GM23248 (cell line): ENCODE measurements around the gene C5orf58. TPM values are rescaled to one million over a fixed set of nuclear protein-coding genes. Genes with fewer than 3 reads are reported as not detected.
A peak's percentile ranks its signal among the peaks of the same experiment; 100 is the strongest.

ENCODE experiments used
- DNase-seq: peaks from one replicate; pipeline ENCODE4 v3.0.0-alpha.2; 2015
- H2AFZ ChIP-seq: fragments of 200-600 bp; sonication (generic); 2 replicates; pipeline ENCODE4 v1.6.1; 2016; ENCODE audit warnings: antibody characterized with exemption
- H3F3A ChIP-seq: fragments of 200-600 bp; sonication (generic); 2 replicates; pipeline ENCODE4 v1.6.1; 2016; ENCODE audit warnings: mild to moderate bottlenecking, antibody characterized with exemption, mixed run types; ENCODE audit not compliant: insufficient read depth
- H3K27ac ChIP-seq: fragments of 200-600 bp; sonication (generic); 2 replicates; pipeline ENCODE4 v1.5.1; 2016; ENCODE audit warnings: mild to moderate bottlenecking
- H3K27me3 ChIP-seq: fragments of 200-600 bp; sonication (generic); replicated peaks from 2 replicates; pipeline ENCODE4 v1.6.1; 2016; ENCODE audit warnings: mild to moderate bottlenecking; ENCODE audit not compliant: insufficient read depth
- H3K36me3 ChIP-seq: fragments of 200-600 bp; sonication (generic); 2 replicates; pipeline ENCODE4 v1.6.1; 2016; ENCODE audit warnings: low read depth, mild to moderate bottlenecking
- H3K4me1 ChIP-seq: fragments of 200-600 bp; sonication (generic); 2 replicates; pipeline ENCODE4 v1.6.1; 2016; ENCODE audit warnings: mild to moderate bottlenecking; ENCODE audit not compliant: insufficient read depth
- H3K4me2 ChIP-seq: fragments of 200-600 bp; sonication (generic); one replicate; pipeline ENCODE4 v1.6.1; 2016; ENCODE audit warnings: mild to moderate bottlenecking; ENCODE audit not compliant: unreplicated experiment
- H3K4me3 ChIP-seq: fragments of 200-600 bp; sonication (generic); 2 replicates; pipeline ENCODE4 v1.5.1; 2016; ENCODE audit warnings: mild to moderate bottlenecking
- H3K79me2 ChIP-seq: fragments of 200-600 bp; sonication (generic); 2 replicates; pipeline ENCODE4 v1.6.1; 2016; ENCODE audit warnings: mild to moderate bottlenecking; ENCODE audit not compliant: insufficient read depth
- H3K9ac ChIP-seq: fragments of 200-600 bp; sonication (generic); 2 replicates; pipeline ENCODE4 v1.6.1; 2016; ENCODE audit warnings: mild to moderate bottlenecking
- H3K9me2 ChIP-seq: fragments of 200-600 bp; sonication (generic); 2 replicates; pipeline ENCODE4 v1.6.1; 2016; ENCODE audit warnings: mixed run types, mild to moderate bottlenecking, moderate library complexity; ENCODE audit not compliant: insufficient read depth
- H3K9me3 ChIP-seq: fragments of 200-600 bp; sonication (generic); one replicate; pipeline ENCODE4 v1.6.1; 2017; ENCODE audit warnings: low read depth
- H4K20me1 ChIP-seq: fragments of 200-600 bp; sonication (generic); 2 replicates; pipeline ENCODE4 v1.6.0; 2016; ENCODE audit not compliant: insufficient read depth
- EZH2 ChIP-seq: fragments of 200-600 bp; sonication (generic); IDR thresholded peaks from 2 replicates; pipeline ENCODE4 v1.6.1; 2018; ENCODE audit warnings: antibody characterized with exemption, mild to moderate bottlenecking; ENCODE audit not compliant: insufficient read depth, poor library complexity, severe bottlenecking
- EZH2phosphoT487 ChIP-seq: fragments of 200-600 bp; sonication (generic); IDR thresholded peaks from 2 replicates; pipeline ENCODE4 v1.6.1; 2018; ENCODE audit warnings: antibody characterized with exemption, moderate library complexity, mild to moderate bottlenecking, low read depth; ENCODE audit not compliant: insufficient read depth
- WGBS, 2 experiments: methylation state at CpG; one replicate each; pipeline ENCODE4 v1.1.6; 2015 to 2017; ENCODE audit warnings: low lambda C conversion rate in 2 of 2, low coverage in 1 of 2; ENCODE audit errors: missing lambda C conversion rate in 2 of 2; 5-methylcytosine and 5-hydroxymethylcytosine counted together
- in situ Hi-C: fragments of 300-500 bp; cut with MboI; formaldehyde crosslinking; loops from 2 replicates; pipeline ENCODE4 v1.15.0; 2020
- polyA plus RNA-seq: library from polyadenylated mRNA; unstranded; fragments of >200 nt; fragmentation: Nextera tagmentation; extraction: Ambion mirVana; gene quantifications from 2 replicates; pipeline ENCODE4 v1.2.1, GENCODE V29; 2016
- total RNA-seq: library from RNA; depleted of rRNA; stranded (reverse); fragments of >200 nt; shearing (Covaris generic); gene quantifications from 2 replicates; pipeline ENCODE4 v1.2.3, GENCODE V29; 2014

Gene C5orf58
- total and polyA plus RNA-seq, 2 experiments from 2014 or later: not detected

- in situ Hi-C loops: no loop called here
- H3K4me3 ChIP-seq: no peak overlapping the region
- H3K4me1 ChIP-seq: no peaks in the 10 kb centered on the region
- no peaks in the 10 kb centered on the region for H3K79me2 ChIP-seq
- TF ChIP-seq EZH2phosphoT487 (no peak), EZH2 (no peak)
- no peak overlapping the region for H3K9ac ChIP-seq
- H3K36me3 ChIP-seq: no peaks in the 10 kb centered on the region
- no peak for DNase-seq
- peaks cover 86% of the 10 kb centered on the region for H3K27me3 ChIP-seq
- H4K20me1 ChIP-seq: no peaks in the 10 kb centered on the region
- no peak overlapping the region for H2AFZ ChIP-seq
- H3K9me3 ChIP-seq: no peaks in the 10 kb centered on the region
- WGBS, 2 experiments: 56 to 62% methylated on average over 8 of the region's 8 CpGs
- H3F3A ChIP-seq: no peaks in the 10 kb centered on the region
- no peaks in the 10 kb centered on the region for H3K9me2 ChIP-seq
- H3K27ac ChIP-seq: no peak overlapping the region
- H3K4me2 ChIP-seq: no peak overlapping the region
These were observed 25.8 kb upstream of the C5orf58 start for GRCh38 chr5:170206958-170207357.

- no peaks in the 10 kb centered on the region for H3K9me2 ChIP-seq
- peaks cover 47% of the 10 kb centered on the region for H3K27me3 ChIP-seq
- no peak overlapping the region for H3K9ac ChIP-seq
- H4K20me1 ChIP-seq: no peaks in the 10 kb centered on the region
- 0 to 9% methylated on average over 1 of the region's 1 CpG for WGBS, 2 experiments
- H3K27ac ChIP-seq: no peak overlapping the region
- in situ Hi-C loops: no loop called here
- H3K36me3 ChIP-seq: no peaks in the 10 kb centered on the region
- no peaks in the 10 kb centered on the region for H3F3A ChIP-seq
- H3K4me2 ChIP-seq: no peak overlapping the region
- H3K4me1 ChIP-seq: no peaks in the 10 kb centered on the region
- DNase-seq: no peak
- no peak for TF ChIP-seq EZH2
- no peak for TF ChIP-seq EZH2phosphoT487
- no peak overlapping the region for H3K4me3 ChIP-seq
- H3K9me3 ChIP-seq: no peaks in the 10 kb centered on the region
- no peak overlapping the region for H2AFZ ChIP-seq
- no peaks in the 10 kb centered on the region for H3K79me2 ChIP-seq
These were observed 21.0 kb upstream of the C5orf58 start for GRCh38 chr5:170211575-170212334.

GRCh38 chr5:170216257-170216864 is 16.4 kb upstream of the C5orf58 start:
- Histone ChIP-seq H3K9me2 (no peaks in the 10 kb centered on the region), H3K27me3 (peaks cover 9% of the 10 kb centered on the region; the same call in 1 of the 2 replicates), H3K79me2 (no peaks in the 10 kb centered on the region), H3K27ac (no peak overlapping the region), H3K4me3 (no peak overlapping the region), H3K36me3 (no peaks in the 10 kb centered on the region), H4K20me1 (no peaks in the 10 kb centered on the region), H3K9me3 (no peaks in the 10 kb centered on the region), H3K9ac (no peak overlapping the region), H2AFZ (no peak overlapping the region), H3K4me2 (no peak overlapping the region), H3K4me1 (peaks cover 18% of the 10 kb centered on the region), H3F3A (peaks cover 7% of the 10 kb centered on the region)
- TF ChIP-seq EZH2phosphoT487: no peak
- no peak for TF ChIP-seq EZH2
- in situ Hi-C loops: no loop called here
- peak; percentile 70 for DNase-seq

- Histone ChIP-seq H4K20me1 (no peaks in the 10 kb centered on the region), H3K9me2 (no peaks in the 10 kb centered on the region), H3K9me3 (no peaks in the 10 kb centered on the region), H2AFZ (no peak overlapping the region), H3K36me3 (no peaks in the 10 kb centered on the region), H3K9ac (no peak overlapping the region), H3K27ac (no peak overlapping the region), H3K79me2 (no peaks in the 10 kb centered on the region), H3K4me3 (no peak overlapping the region), H3K27me3 (no peaks in the 10 kb centered on the region), H3K4me1 (peaks cover 18% of the 10 kb centered on the region), H3K4me2 (no peak overlapping the region), H3F3A (peaks cover 7% of the 10 kb centered on the region)
- in situ Hi-C loops: no loop called here
- TF ChIP-seq EZH2phosphoT487 (no peak), EZH2 (no peak)
- no peak for DNase-seq
- 75 to 77% methylated on average over 5 of the region's 5 CpGs for WGBS, 2 experiments
These were observed 15.0 kb upstream of the C5orf58 start for GRCh38 chr5:170217831-170218230.
